Mesenchymal stem cell (in vitro differentiated cells and primary cell): Measurements from ENCODE around the gene RPS15.

Source experiments
- DNase-seq: peaks from one replicate; pipeline ENCODE4 v3.0.0-alpha.2; 2013
- H2AFZ ChIP-seq: one replicate; pipeline ENCODE4 v1.6.1; 2013; ENCODE audit warnings: low read depth, mild to moderate bottlenecking, control low read depth, inconsistent platforms, low read length, moderate library complexity
- H2AK5ac ChIP-seq: 2 replicates; pipeline ENCODE4 v1.6.1; 2013; ENCODE audit warnings: low read length, moderate library complexity, mild to moderate bottlenecking, inconsistent platforms; ENCODE audit not compliant: severe bottlenecking
- H2BK120ac ChIP-seq: one replicate; pipeline ENCODE4 v1.6.1; 2013; ENCODE audit warnings: low read depth, mild to moderate bottlenecking, inconsistent platforms, low read length, moderate library complexity
- H2BK12ac ChIP-seq, 2 experiments: one replicate each; pipeline ENCODE4 v1.6.1; 2013; ENCODE audit warnings: inconsistent platforms in 2 of 2, low read length in 2 of 2, mild to moderate bottlenecking in 2 of 2, moderate library complexity in 2 of 2, control low read depth in 1 of 2
- H2BK15ac ChIP-seq: one replicate; pipeline ENCODE4 v1.6.1; 2013; ENCODE audit warnings: mild to moderate bottlenecking, low read depth, inconsistent platforms; ENCODE audit not compliant: poor library complexity, severe bottlenecking
- H2BK5ac ChIP-seq: 2 replicates; pipeline ENCODE4 v1.6.1; 2013; ENCODE audit warnings: low read depth, mild to moderate bottlenecking, low read length, control low read depth, inconsistent platforms; ENCODE audit not compliant: poor library complexity, severe bottlenecking
- H3K14ac ChIP-seq, 2 experiments: one replicate each; pipeline ENCODE4 v1.6.1; 2013; ENCODE audit warnings: inconsistent platforms in 2 of 2, low read length in 2 of 2, control low read depth in 1 of 2, mild to moderate bottlenecking in 1 of 2, moderate library complexity in 1 of 2
- H3K18ac ChIP-seq, 2 experiments: one replicate each; pipeline ENCODE4 v1.6.1; 2013; ENCODE audit warnings: inconsistent platforms in 2 of 2, low read length in 2 of 2, control low read depth in 1 of 2, low read depth in 1 of 2, mild to moderate bottlenecking in 1 of 2
- H3K23ac ChIP-seq, 2 experiments: one replicate each; pipeline ENCODE4 v1.6.1; 2013; ENCODE audit warnings: inconsistent platforms in 2 of 2, low read length in 2 of 2, mild to moderate bottlenecking in 2 of 2, moderate library complexity in 2 of 2, control low read depth in 1 of 2
- H3K27ac ChIP-seq: 2 replicates; pipeline ENCODE4 v1.5.1; 2013; ENCODE audit warnings: mild to moderate bottlenecking, moderate library complexity, low read length, control low read depth, inconsistent platforms; ENCODE audit not compliant: poor library complexity, severe bottlenecking
- H3K27me3 ChIP-seq, 2 experiments: 2 replicates each; pipeline versions ENCODE4 v1.6.1 to v1.7.0; 2013; ENCODE audit warnings: low read length in 2 of 2, mild to moderate bottlenecking in 2 of 2, moderate library complexity in 2 of 2, control low read depth in 1 of 2, inconsistent platforms in 1 of 2; ENCODE audit not compliant: control insufficient read depth in 1 of 2, insufficient read depth in 1 of 2
- H3K36me3 ChIP-seq, 2 experiments: 2 replicates each; pipeline versions ENCODE4 v1.6.1 to v1.7.0; 2013; ENCODE audit warnings: low read length in 2 of 2, control low read depth in 1 of 2, inconsistent platforms in 1 of 2, low read depth in 1 of 2, mild to moderate bottlenecking in 1 of 2; ENCODE audit not compliant: insufficient read depth in 2 of 2, control insufficient read depth in 1 of 2
- H3K4ac ChIP-seq, 2 experiments: one replicate each; pipeline ENCODE4 v1.6.1; 2013; ENCODE audit warnings: inconsistent platforms in 2 of 2, low read length in 2 of 2, mild to moderate bottlenecking in 2 of 2, moderate library complexity in 2 of 2, control low read depth in 1 of 2, low read depth in 1 of 2
- H3K4me1 ChIP-seq: 2 replicates; pipeline ENCODE4 v1.6.1; 2013; ENCODE audit warnings: low read depth, low read length, control low read depth; ENCODE audit not compliant: control insufficient read depth, insufficient read depth
- H3K4me2 ChIP-seq: 2 replicates; pipeline ENCODE4 v1.6.1; 2013; ENCODE audit warnings: low read length, mild to moderate bottlenecking, inconsistent platforms; ENCODE audit not compliant: poor library complexity, severe bottlenecking
- H3K4me3 ChIP-seq, 2 experiments: 2 replicates each; pipeline versions ENCODE4 v1.5.1 to v1.7.0; 2013; ENCODE audit warnings: low read length in 2 of 2, mild to moderate bottlenecking in 2 of 2, control low read depth in 1 of 2, low read depth in 1 of 2; ENCODE audit not compliant: insufficient read depth in 1 of 2
- H3K79me1 ChIP-seq: replicated peaks from 2 replicates; pipeline ENCODE4 v1.6.1; 2013; ENCODE audit warnings: mild to moderate bottlenecking, control low read depth, low read length, inconsistent platforms; ENCODE audit not compliant: poor library complexity, severe bottlenecking
- H3K9ac ChIP-seq: 2 replicates; pipeline ENCODE4 v1.7.0; 2013; ENCODE audit warnings: mild to moderate bottlenecking, low read length, moderate library complexity
- H3K9me3 ChIP-seq: 2 replicates; pipeline ENCODE4 v1.7.0; 2013; ENCODE audit warnings: mild to moderate bottlenecking, low read length; ENCODE audit not compliant: control insufficient read depth
- H4K8ac ChIP-seq: one replicate; pipeline ENCODE4 v1.6.1; 2013; ENCODE audit warnings: inconsistent platforms, mild to moderate bottlenecking, low read length, moderate library complexity
- H4K91ac ChIP-seq: one replicate; pipeline ENCODE4 v1.6.1; 2013; ENCODE audit warnings: mild to moderate bottlenecking, low read length, inconsistent platforms
- WGBS: methylation state at CpG from one replicate; pipeline ENCODE4 v1.1.7; 2013; ENCODE audit warnings: mixed read lengths; 5-methylcytosine and 5-hydroxymethylcytosine counted together

RPS15 gene

DNA sequence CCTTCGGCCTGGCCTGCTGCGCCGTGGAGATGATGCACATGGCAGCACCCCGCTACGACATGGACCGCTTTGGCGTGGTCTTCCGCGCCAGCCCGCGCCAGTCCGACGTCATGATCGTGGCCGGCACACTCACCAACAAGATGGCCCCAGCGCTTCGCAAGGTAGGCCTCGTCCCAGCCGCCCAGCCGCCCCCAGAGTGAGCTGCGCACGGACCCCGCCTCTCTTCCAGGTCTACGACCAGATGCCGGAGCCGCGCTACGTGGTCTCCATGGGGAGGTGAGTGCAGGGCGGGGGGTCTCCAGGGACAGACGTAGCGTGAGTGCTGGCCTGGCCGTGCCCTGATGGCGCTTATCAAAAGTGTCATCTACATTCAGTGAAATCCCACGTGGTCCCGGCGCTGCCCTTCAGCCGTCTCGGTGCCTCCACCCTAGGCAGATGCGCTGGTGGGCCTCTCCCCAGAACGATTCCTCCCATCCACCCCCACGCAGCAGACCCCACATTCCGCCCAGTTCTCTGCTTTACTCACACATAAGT lies 47.2 kb upstream of the RPS15 start:
- Histone ChIP-seq H3K9ac (no peak overlapping the region), H4K91ac (no peak overlapping the region), H3K4ac (no peak overlapping the region), H2AFZ (no peak overlapping the region), H2BK5ac (no peak overlapping the region), H3K4me2 (no peak overlapping the region), H3K36me3 (peaks cover 36 to 85% of the 10 kb centered on the region in 2 experiments), H3K9me3 (no peaks in the 10 kb centered on the region), H3K27ac (no peak overlapping the region), H3K4me3 (peak overlapping the region in 1 of 2 experiments; percentile 31), H2AK5ac (no peak overlapping the region), H2BK15ac (no peak overlapping the region), H3K14ac (no peak overlapping the region), H2BK120ac (no peak overlapping the region), H3K4me1 (peaks cover 5% of the 10 kb centered on the region), H3K23ac (no peak overlapping the region), H2BK12ac (no peak overlapping the region), H3K18ac (no peak overlapping the region), H4K8ac (no peak overlapping the region), H3K79me1 (peaks cover 32% of the 10 kb centered on the region), H3K27me3 (no peaks in the 10 kb centered on the region)
- 94% methylated on average over 39 of the region's 42 CpGs for WGBS
- no peak for DNase-seq

GRCh38 chr19:1392407-1392806 lies 45.8 kb upstream of the RPS15 start:
- H3K18ac ChIP-seq, result no peak overlapping the region

GRCh38 chr19:1392939-1393530 lies 45.2 kb upstream of the RPS15 start:
- Histone ChIP-seq H3K4ac (no peak overlapping the region), H3K79me1 (peaks cover 17% of the 10 kb centered on the region), H2BK5ac (no peak overlapping the region), H2AFZ (no peak overlapping the region), H3K9me3 (no peaks in the 10 kb centered on the region), H3K4me3 (no peak overlapping the region), H3K14ac (no peak overlapping the region), H2BK12ac (no peak overlapping the region), H3K23ac (no peak overlapping the region), H2BK120ac (no peak overlapping the region), H3K4me2 (no peak overlapping the region), H2AK5ac (no peak overlapping the region), H2BK15ac (no peak overlapping the region), H3K36me3 (peaks cover 34 to 81% of the 10 kb centered on the region in 2 experiments), H4K8ac (no peak overlapping the region), H3K27ac (no peak overlapping the region), H4K91ac (no peak overlapping the region), H3K27me3 (no peaks in the 10 kb centered on the region), H3K9ac (no peak overlapping the region), H3K4me1 (peaks cover 15% of the 10 kb centered on the region), H3K18ac (no peak overlapping the region)
- no peak for DNase-seq
- WGBS, result 97% methylated on average over 37 of the region's 37 CpGs

More at GRCh38 chr19:1392407-1392806, 45.8 kb upstream of the RPS15 start:
- Histone ChIP-seq H3K9me3 (no peaks in the 10 kb centered on the region), H3K4me3 (no peak overlapping the region), H3K27me3 (no peaks in the 10 kb centered on the region), H4K8ac (no peak overlapping the region), H3K9ac (no peak overlapping the region), H3K4ac (no peak overlapping the region), H2BK12ac (no peak overlapping the region), H3K4me2 (no peak overlapping the region), H4K91ac (no peak overlapping the region), H2AFZ (no peak overlapping the region), H3K36me3 (peaks cover 36 to 81% of the 10 kb centered on the region in 2 experiments), H2BK120ac (no peak overlapping the region), H3K27ac (no peak overlapping the region), H3K4me1 (peaks cover 14% of the 10 kb centered on the region), H2AK5ac (no peak overlapping the region), H2BK15ac (no peak overlapping the region), H3K79me1 (peaks cover 21% of the 10 kb centered on the region), H2BK5ac (no peak overlapping the region), H3K23ac (no peak overlapping the region), H3K14ac (no peak overlapping the region)
- WGBS, result 96% methylated on average over 7 of the region's 15 CpGs
- no peak for DNase-seq

- Histone ChIP-seq H2BK5ac (no peak overlapping the region), H3K79me1 (peaks cover 10% of the 10 kb centered on the region), H2BK120ac (no peak overlapping the region), H3K4ac (no peak overlapping the region), H3K18ac (no peak overlapping the region), H2AFZ (no peak overlapping the region), H3K23ac (no peak overlapping the region), H3K4me1 (peaks cover 15% of the 10 kb centered on the region), H3K9ac (no peak overlapping the region), H3K4me3 (no peak overlapping the region), H2BK12ac (no peak overlapping the region), H4K91ac (no peak overlapping the region), H3K9me3 (no peaks in the 10 kb centered on the region), H3K4me2 (no peak overlapping the region), H4K8ac (no peak overlapping the region), H3K27me3 (no peaks in the 10 kb centered on the region), H3K14ac (no peak overlapping the region), H3K36me3 (peaks cover 30 to 78% of the 10 kb centered on the region in 2 experiments), H2AK5ac (no peak overlapping the region), H2BK15ac (no peak overlapping the region), H3K27ac (no peak overlapping the region)
- DNase-seq, result no peak
- WGBS, result 93% methylated on average over 17 of the region's 17 CpGs
Measured at GRCh38 chr19:1393841-1394240, 44.4 kb upstream of the RPS15 start.
